Thyroid gland (tissue), 4 donors: ENCODE data around the gene IRX4. TPM values are rescaled to one million over a fixed set of nuclear protein-coding genes. Genes with fewer than 3 reads are reported as not detected.

ENCODE experiments used
- DNase-seq, 2 donors: peaks; one replicate each; pipeline ENCODE4 v3.0.0-alpha.2; 2019
- H3K27ac ChIP-seq, 3 donors: fragments of 200-600 bp; sonication (generic); 1 replicate in 2 of 3; 2 replicates in 1 of 3; pipeline ENCODE4 v1.5.1; 2016 to 2019; ENCODE audit warnings: mild to moderate bottlenecking in 1 of 3, moderate library complexity in 1 of 3
- H3K27me3 ChIP-seq: fragments of 200-600 bp; sonication (generic); one replicate; pipeline ENCODE4 v1.5.1; 2019
- H3K36me3 ChIP-seq, 2 donors: fragments of 200-600 bp; sonication (generic); one replicate each; pipeline ENCODE4 v1.5.1; 2016 to 2019
- H3K4me1 ChIP-seq, 2 donors: fragments of 200-600 bp; sonication (generic); one replicate each; pipeline ENCODE4 v1.5.1; 2017 to 2019
- H3K4me3 ChIP-seq, 3 donors: fragments of 200-600 bp; sonication (generic); replicated peaks in 1 of 3; 1 replicate in 2 of 3; 2 replicates in 1 of 3; pipeline ENCODE4 v1.5.1; 2016; ENCODE audit warnings: mild to moderate bottlenecking in 1 of 3
- H3K9me3 ChIP-seq: fragments of 200-600 bp; sonication (generic); one replicate; pipeline ENCODE4 v1.5.1; 2017
- POLR2A ChIP-seq, 2 donors: fragments of 450-650 bp; IDR thresholded peaks; one replicate each; pipeline ENCODE4 v1.6.1; 2017; ENCODE audit warnings: antibody characterized with exemption in 2 of 2, mild to moderate bottlenecking in 2 of 2, moderate library complexity in 1 of 2
- WGBS, 2 donors: methylation state at CpG; one replicate each; pipeline ENCODE4 v1.1.5; 2017; 5-methylcytosine and 5-hydroxymethylcytosine counted together
- intact Hi-C: fragments of 100-400 bp; cut with DNase I; formaldehyde crosslinking; loops from one replicate; pipeline ENCODE4 v1.15.1; 2023
- total RNA-seq, 4 donors: library from RNA; depleted of rRNA; stranded (reverse); fragments of >200 nt; gene quantifications; one replicate each; pipeline ENCODE4 v1.2.3, GENCODE V29; 2016
- TF ChIP-seq, protein P1 (sequence below), 6 experiments: fragments of 200-600 bp in 3 of 6; fragments of 450-650 bp in 3 of 6; sonication (generic) in 3 of 6; IDR thresholded peaks; one replicate each; pipeline ENCODE4 v1.5.1; 2016 to 2019; ENCODE audit warnings: antibody characterized with exemption in 6 of 6, mild to moderate bottlenecking in 2 of 6, inconsistent platforms in 1 of 6, moderate library complexity in 1 of 6

Gene IRX4
- total RNA-seq, 4 donors from 2014 or later, result not detected

DNA sequence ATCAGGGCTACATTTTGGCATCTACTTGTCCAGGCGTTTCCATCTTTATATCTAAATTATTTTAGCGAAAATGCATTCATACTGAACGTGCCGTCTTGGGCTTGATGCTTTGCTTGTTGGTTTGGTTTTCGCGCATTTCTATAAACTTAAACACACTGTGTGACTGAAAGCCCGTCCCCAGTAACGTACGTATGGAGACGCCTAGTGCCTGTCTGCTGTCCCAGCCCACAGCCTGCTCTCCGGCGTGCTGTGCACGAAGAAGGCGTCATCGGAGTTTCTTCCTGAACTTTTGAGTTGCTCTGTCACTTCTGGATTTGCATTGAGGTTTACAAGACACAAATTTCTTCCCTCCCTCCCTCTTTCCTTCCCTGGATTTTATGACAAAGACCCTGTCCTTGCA, 40.6 kb upstream of the IRX4 start:
- no peak overlapping the region for H3K27ac ChIP-seq
- intact Hi-C loops, result no loop called here
- H3K27me3 ChIP-seq, result no peaks in the 10 kb centered on the region
- no peak overlapping the region for H3K4me3 ChIP-seq
- no peak for DNase-seq
- H3K36me3 ChIP-seq, result no peaks in the 10 kb centered on the region
- TF ChIP-seq POLR2A (IDR thresholded peaks at IDR 0.05), result no peak
- TF ChIP-seq, protein P1, sequence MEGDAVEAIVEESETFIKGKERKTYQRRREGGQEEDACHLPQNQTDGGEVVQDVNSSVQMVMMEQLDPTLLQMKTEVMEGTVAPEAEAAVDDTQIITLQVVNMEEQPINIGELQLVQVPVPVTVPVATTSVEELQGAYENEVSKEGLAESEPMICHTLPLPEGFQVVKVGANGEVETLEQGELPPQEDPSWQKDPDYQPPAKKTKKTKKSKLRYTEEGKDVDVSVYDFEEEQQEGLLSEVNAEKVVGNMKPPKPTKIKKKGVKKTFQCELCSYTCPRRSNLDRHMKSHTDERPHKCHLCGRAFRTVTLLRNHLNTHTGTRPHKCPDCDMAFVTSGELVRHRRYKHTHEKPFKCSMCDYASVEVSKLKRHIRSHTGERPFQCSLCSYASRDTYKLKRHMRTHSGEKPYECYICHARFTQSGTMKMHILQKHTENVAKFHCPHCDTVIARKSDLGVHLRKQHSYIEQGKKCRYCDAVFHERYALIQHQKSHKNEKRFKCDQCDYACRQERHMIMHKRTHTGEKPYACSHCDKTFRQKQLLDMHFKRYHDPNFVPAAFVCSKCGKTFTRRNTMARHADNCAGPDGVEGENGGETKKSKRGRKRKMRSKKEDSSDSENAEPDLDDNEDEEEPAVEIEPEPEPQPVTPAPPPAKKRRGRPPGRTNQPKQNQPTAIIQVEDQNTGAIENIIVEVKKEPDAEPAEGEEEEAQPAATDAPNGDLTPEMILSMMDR (IDR thresholded peaks at IDR 0.05), result no peak
- H3K4me1 ChIP-seq, result no peaks in the 10 kb centered on the region
- H3K9me3 ChIP-seq, result no peaks in the 10 kb centered on the region
- 91% methylated on average over 15 of the region's 15 CpGs for WGBS, 2 donors

- no peak for DNase-seq
- intact Hi-C loops, result no loop called here
- H3K4me1 ChIP-seq, result no peaks in the 10 kb centered on the region
Measured at GRCh38 chr5:1921711-1922110, 39.0 kb upstream of the IRX4 start.

GRCh38 chr5:1919750-1920149, 37.0 kb upstream of the IRX4 start:
- TF ChIP-seq, protein P1 (IDR thresholded peaks at IDR 0.05), result no peak
- no peak for TF ChIP-seq POLR2A (IDR thresholded peaks at IDR 0.05)
- DNase-seq, result no peak
- WGBS, 2 donors, result 80 to 87% methylated on average over 6 of the region's 6 CpGs
- H3K4me1 ChIP-seq, result no peaks in the 10 kb centered on the region
- intact Hi-C loops, result no loop called here
- no peak overlapping the region for H3K4me3 ChIP-seq
- no peaks in the 10 kb centered on the region for H3K27me3 ChIP-seq
- no peaks in the 10 kb centered on the region for H3K36me3 ChIP-seq
- no peaks in the 10 kb centered on the region for H3K9me3 ChIP-seq
- H3K27ac ChIP-seq, result no peak overlapping the region

More at GRCh38 chr5:1921711-1922110, 39.0 kb upstream of the IRX4 start:
- Histone ChIP-seq H3K27ac (no peak overlapping the region), H3K36me3 (no peaks in the 10 kb centered on the region), H3K9me3 (no peaks in the 10 kb centered on the region), H3K4me3 (no peak overlapping the region), H3K27me3 (no peaks in the 10 kb centered on the region)
- WGBS, 2 donors, result 84 to 87% methylated on average over 19 of the region's 19 CpGs
- no peak for TF ChIP-seq POLR2A (IDR thresholded peaks at IDR 0.05)
- TF ChIP-seq, protein P1 (IDR thresholded peaks at IDR 0.05), result no peak

- H3K9me3 ChIP-seq, result no peaks in the 10 kb centered on the region
- TF ChIP-seq POLR2A (IDR thresholded peaks at IDR 0.05), result no peak
- no peaks in the 10 kb centered on the region for H3K27me3 ChIP-seq
- DNase-seq, result no peak
- H3K27ac ChIP-seq, result no peak overlapping the region
- no peak overlapping the region for H3K4me3 ChIP-seq
- no peaks in the 10 kb centered on the region for H3K4me1 ChIP-seq
- intact Hi-C loops, result no loop called here
- H3K36me3 ChIP-seq, result no peaks in the 10 kb centered on the region
- 83 to 88% methylated on average over 9 of the region's 9 CpGs for WGBS, 2 donors
Measured at GRCh38 chr5:1919209-1919566, 36.5 kb upstream of the IRX4 start.

- H3K4me1 ChIP-seq, result no peaks in the 10 kb centered on the region
- DNase-seq, result no peak
- TF ChIP-seq, protein P1 (IDR thresholded peaks at IDR 0.05), result no peak
- no peak for TF ChIP-seq POLR2A (IDR thresholded peaks at IDR 0.05)
- no peak overlapping the region for H3K4me3 ChIP-seq
- intact Hi-C loops, result no loop called here
- H3K27me3 ChIP-seq, result no peaks in the 10 kb centered on the region
- no peaks in the 10 kb centered on the region for H3K36me3 ChIP-seq
- H3K27ac ChIP-seq, result no peak overlapping the region
- H3K9me3 ChIP-seq, result no peaks in the 10 kb centered on the region
- WGBS, 2 donors, result 83% methylated on average over 18 of the region's 18 CpGs
Measured at GRCh38 chr5:1918488-1919208, 35.9 kb upstream of the IRX4 start.
